ENCODE results near the gene ARL8A. TPM values are rescaled to one million over a fixed set of nuclear protein-coding genes. Genes with fewer than 3 reads are reported as not detected.

The ARL8A gene
- total and polyA plus RNA-seq, 10 of the 15 experiments (the other 5 are each of a cell fraction or from before 2014, with no cell fraction given), result 0.34 to 49.2 (median 15.4) TPM

DNA sequence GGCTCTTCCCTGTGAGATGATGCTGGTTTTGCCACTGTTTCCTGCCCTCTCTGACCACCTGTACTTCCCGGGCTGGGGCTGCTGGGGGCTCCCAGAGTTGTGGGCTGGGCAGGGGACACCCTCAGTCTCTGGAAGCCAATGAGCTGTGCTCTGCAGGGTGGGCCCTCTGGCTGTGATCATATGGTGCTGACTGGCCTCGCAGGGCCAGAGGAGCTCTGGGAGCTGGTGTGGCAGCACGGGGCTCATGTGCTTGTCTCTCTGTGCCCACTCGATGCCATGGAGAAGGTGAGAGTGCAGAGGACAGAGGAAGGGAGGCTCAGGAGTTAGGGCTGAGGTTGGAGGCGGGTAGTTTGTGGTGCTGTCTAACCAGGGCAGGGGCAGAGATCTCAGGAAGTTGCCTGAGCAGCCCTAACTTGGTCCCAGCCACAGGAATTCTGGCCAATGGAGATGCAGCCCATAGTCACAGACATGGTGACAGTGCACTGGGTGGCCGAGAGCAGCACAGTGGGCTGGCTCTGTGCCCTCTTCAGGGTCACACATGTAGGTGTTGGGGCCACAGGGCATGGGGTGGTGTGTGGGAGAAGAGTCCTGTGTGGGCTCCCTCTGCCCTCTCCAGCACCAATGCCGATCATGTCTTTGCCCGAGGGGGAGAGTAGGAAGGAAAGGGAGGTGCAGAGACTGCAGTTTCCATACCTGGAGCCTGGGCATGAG is 43.3 kb upstream of the ARL8A start:
- RAD21 ChIA-PET (ENCODE audit: unreplicated experiment), result interaction anchor here (0.7 to 2.1 kb wide), 4 partner anchors 12 to 110 kb away, joined by 3 to 10 read pairs (median 6); no protein-coding TSS in a partner anchor
- intact Hi-C loops (cut with micrococcal nuclease; ENCODE audit: unreplicated experiment), result loop anchor here (1.0 kb wide), 1 partner anchor 127 kb away; no protein-coding TSS in a partner anchor
- no peaks in the 10 kb centered on the region for H3K36me3 ChIP-seq (ENCODE audit: control insufficient read depth in 2 of 2, insufficient read depth in 2 of 2, low read length in 1 of 2)

More for the DNA sequence above, 43.3 kb upstream of the ARL8A start:
- DNase-seq (ENCODE audit: low read depth, low spot score), result no peak
- BruUV-seq (replicated peaks), result no TSS peak
- Histone ChIP-seq H3K9ac (ENCODE audit: control insufficient read depth, insufficient read depth, low read length) (no peak overlapping the region), H3K4me1 (ENCODE audit: control insufficient read depth, insufficient read depth, low read length) (no peaks in the 10 kb centered on the region), H3K4me2 (ENCODE audit: control insufficient read depth, insufficient read depth) (no peak overlapping the region), H3K27me3 (replicated peaks in 1 of 2; ENCODE audit: control insufficient read depth in 2 of 2, insufficient read depth in 2 of 2, low read length in 1 of 2) (peaks cover 0 to 1% of the 10 kb centered on the region in 2 experiments; a peak in 1 of 4 replicates), H3K4me3 (no peak overlapping the region), H4K20me1 (ENCODE audit: control insufficient read depth, insufficient read depth) (no peaks in the 10 kb centered on the region), H2AFZ (ENCODE audit: control insufficient read depth, low read depth, low read length) (no peak overlapping the region), H3K27ac (ENCODE audit: control insufficient read depth, insufficient read depth) (no peak overlapping the region), H3K9me3 (replicated peaks; ENCODE audit: control insufficient read depth, insufficient read depth, low read length) (no peaks in the 10 kb centered on the region), H3K79me2 (ENCODE audit: control insufficient read depth, insufficient read depth, low read length) (no peaks in the 10 kb centered on the region)
- in situ Hi-C loops (cut with MboI), result loop anchor here (5.0 kb wide), 1 partner anchor 124 kb away; no protein-coding TSS in a partner anchor
- ATAC-seq, result no peak
- 16% methylated on average over 8 of the region's 8 CpGs for WGBS (ENCODE audit: insufficient coverage, insufficient replicate concordance, low lambda C conversion rate, missing lambda C conversion rate)
- CTCF ChIA-PET, result interaction anchor here (1.4 to 12.4 kb wide), 10 partner anchors 8 to 532 kb away, joined by 4 to 171 read pairs (median 10); partner anchors contain the start of gene PTPN7
- POLR2A ChIA-PET, result no interaction called here
- TF ChIP-seq SIN3A (IDR thresholded peaks at IDR 0.05; ENCODE audit: low read depth, low read length) (no peak), RELA (IDR thresholded peaks at IDR 0.05; ENCODE audit: borderline replicate concordance, partially characterized antibody) (no peak), TARDBP (IDR thresholded peaks at IDR 0.05; ENCODE audit: borderline replicate concordance) (no peak), JUNB (IDR thresholded peaks at IDR 0.05) (no peak), NFXL1 (IDR thresholded peaks at IDR 0.05; ENCODE audit: borderline replicate concordance) (no peak), EED (IDR thresholded peaks at IDR 0.05; ENCODE audit: low read depth) (no peak), RUNX3 (IDR thresholded peaks at IDR 0.05; ENCODE audit: low read length) (no peak), IKZF2 (IDR thresholded peaks at IDR 0.05) (no peak), YBX1 (IDR thresholded peaks at IDR 0.05) (no peak), EZH2 (IDR thresholded peaks at IDR 0.05; ENCODE audit: borderline replicate concordance, control insufficient read depth, low read depth, low read length) (no peak), TCF3 (IDR thresholded peaks at IDR 0.05; ENCODE audit: borderline replicate concordance, insufficient read depth, low read depth, low read length) (no peak), CREM (IDR thresholded peaks at IDR 0.05; ENCODE audit: low read depth) (no peak), BCL11A (IDR thresholded peaks at IDR 0.05; ENCODE audit: low read depth, low read length) (no peak), PAX8 (IDR thresholded peaks at IDR 0.05) (no peak), BHLHE40 (IDR thresholded peaks at IDR 0.05; ENCODE audit: borderline replicate concordance in 1 of 2, low read depth in 2 of 2, low read length in 1 of 2) (no peak), NR2C2 (IDR thresholded peaks at IDR 0.05; ENCODE audit: borderline replicate concordance, control insufficient read depth, insufficient read length, low read depth) (no peak)
- TF ChIP-seq, protein P1, sequence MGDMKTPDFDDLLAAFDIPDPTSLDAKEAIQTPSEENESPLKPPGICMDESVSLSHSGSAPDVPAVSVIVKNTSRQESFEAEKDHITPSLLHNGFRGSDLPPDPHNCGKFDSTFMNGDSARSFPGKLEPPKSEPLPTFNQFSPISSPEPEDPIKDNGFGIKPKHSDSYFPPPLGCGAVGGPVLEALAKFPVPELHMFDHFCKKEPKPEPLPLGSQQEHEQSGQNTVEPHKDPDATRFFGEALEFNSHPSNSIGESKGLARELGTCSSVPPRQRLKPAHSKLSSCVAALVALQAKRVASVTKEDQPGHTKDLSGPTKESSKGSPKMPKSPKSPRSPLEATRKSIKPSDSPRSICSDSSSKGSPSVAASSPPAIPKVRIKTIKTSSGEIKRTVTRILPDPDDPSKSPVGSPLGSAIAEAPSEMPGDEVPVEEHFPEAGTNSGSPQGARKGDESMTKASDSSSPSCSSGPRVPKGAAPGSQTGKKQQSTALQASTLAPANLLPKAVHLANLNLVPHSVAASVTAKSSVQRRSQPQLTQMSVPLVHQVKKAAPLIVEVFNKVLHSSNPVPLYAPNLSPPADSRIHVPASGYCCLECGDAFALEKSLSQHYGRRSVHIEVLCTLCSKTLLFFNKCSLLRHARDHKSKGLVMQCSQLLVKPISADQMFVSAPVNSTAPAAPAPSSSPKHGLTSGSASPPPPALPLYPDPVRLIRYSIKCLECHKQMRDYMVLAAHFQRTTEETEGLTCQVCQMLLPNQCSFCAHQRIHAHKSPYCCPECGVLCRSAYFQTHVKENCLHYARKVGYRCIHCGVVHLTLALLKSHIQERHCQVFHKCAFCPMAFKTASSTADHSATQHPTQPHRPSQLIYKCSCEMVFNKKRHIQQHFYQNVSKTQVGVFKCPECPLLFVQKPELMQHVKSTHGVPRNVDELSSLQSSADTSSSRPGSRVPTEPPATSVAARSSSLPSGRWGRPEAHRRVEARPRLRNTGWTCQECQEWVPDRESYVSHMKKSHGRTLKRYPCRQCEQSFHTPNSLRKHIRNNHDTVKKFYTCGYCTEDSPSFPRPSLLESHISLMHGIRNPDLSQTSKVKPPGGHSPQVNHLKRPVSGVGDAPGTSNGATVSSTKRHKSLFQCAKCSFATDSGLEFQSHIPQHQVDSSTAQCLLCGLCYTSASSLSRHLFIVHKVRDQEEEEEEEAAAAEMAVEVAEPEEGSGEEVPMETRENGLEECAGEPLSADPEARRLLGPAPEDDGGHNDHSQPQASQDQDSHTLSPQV (IDR thresholded peaks at IDR 0.05), result no peak
- TF ChIP-seq, protein P2, sequence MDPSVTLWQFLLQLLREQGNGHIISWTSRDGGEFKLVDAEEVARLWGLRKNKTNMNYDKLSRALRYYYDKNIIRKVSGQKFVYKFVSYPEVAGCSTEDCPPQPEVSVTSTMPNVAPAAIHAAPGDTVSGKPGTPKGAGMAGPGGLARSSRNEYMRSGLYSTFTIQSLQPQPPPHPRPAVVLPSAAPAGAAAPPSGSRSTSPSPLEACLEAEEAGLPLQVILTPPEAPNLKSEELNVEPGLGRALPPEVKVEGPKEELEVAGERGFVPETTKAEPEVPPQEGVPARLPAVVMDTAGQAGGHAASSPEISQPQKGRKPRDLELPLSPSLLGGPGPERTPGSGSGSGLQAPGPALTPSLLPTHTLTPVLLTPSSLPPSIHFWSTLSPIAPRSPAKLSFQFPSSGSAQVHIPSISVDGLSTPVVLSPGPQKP (IDR thresholded peaks at IDR 0.05; ENCODE audit: low read depth, low read length), result no peak
- no peak for FAIRE-seq
- SMC1A ChIA-PET (ENCODE audit: uncharacterized antibody, unreplicated experiment), result interaction anchor here (1.0 to 2.9 kb wide), 6 partner anchors 26 to 129 kb away, joined by 3 to 11 read pairs (median 3); no protein-coding TSS in a partner anchor

Measured in GM12878 (cell line).